Measurements from ENCODE around the gene CLASP2. TPM values are rescaled to one million over a fixed set of nuclear protein-coding genes. Genes with fewer than 3 reads are reported as not detected.

Gene CLASP2
- total RNA-seq, 1 donor from 2014 or later, result 69.2 TPM

DNA sequence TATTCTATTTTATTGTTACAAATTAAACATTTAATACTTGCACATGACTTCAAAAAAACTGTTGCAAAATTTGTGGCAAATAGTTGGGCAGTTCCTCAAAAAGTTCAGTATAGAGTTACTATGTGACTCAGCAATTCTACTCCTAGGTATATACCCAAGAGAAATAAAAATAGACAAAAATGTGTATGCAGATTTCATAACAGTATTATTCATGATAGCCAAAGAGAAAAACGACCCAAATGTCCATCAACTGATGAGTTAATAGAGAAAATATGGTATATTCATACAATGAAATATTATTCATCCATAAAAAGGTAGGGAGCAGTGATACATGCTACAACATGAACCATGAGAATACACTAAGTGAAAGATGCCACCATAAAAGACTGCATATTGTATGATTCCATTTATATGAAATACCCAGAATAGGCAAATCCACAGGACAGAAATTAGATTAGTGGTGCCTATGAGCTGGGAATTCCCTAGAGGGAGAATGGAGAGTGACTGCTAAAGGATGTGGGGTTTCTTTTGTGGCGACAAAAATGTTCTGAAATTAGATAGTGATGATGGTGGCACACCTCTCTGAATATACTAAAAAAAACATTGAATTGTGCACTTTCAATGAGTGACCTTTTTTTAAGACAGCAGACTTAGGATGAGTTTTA is 31.6 kb upstream of the CLASP2 start:
- Mint-ChIP-seq H3K27ac (ENCODE audit: unreplicated experiment) (no peak overlapping the region), H3K4me3 (no peak overlapping the region), H3K27me3 (ENCODE audit: low read depth) (no peaks in the 10 kb centered on the region), H3K4me1 (no peaks in the 10 kb centered on the region), H3K36me3 (ENCODE audit: low read depth) (no peaks in the 10 kb centered on the region), H3K9me3 (peaks cover 7% of the 10 kb centered on the region)
- DNase-seq (ENCODE audit: low read depth, low spot score), result no peak
- TF ChIP-seq, protein P1, sequence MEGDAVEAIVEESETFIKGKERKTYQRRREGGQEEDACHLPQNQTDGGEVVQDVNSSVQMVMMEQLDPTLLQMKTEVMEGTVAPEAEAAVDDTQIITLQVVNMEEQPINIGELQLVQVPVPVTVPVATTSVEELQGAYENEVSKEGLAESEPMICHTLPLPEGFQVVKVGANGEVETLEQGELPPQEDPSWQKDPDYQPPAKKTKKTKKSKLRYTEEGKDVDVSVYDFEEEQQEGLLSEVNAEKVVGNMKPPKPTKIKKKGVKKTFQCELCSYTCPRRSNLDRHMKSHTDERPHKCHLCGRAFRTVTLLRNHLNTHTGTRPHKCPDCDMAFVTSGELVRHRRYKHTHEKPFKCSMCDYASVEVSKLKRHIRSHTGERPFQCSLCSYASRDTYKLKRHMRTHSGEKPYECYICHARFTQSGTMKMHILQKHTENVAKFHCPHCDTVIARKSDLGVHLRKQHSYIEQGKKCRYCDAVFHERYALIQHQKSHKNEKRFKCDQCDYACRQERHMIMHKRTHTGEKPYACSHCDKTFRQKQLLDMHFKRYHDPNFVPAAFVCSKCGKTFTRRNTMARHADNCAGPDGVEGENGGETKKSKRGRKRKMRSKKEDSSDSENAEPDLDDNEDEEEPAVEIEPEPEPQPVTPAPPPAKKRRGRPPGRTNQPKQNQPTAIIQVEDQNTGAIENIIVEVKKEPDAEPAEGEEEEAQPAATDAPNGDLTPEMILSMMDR (conservative IDR thresholded peaks at IDR 0.05), result no peak

DNA sequence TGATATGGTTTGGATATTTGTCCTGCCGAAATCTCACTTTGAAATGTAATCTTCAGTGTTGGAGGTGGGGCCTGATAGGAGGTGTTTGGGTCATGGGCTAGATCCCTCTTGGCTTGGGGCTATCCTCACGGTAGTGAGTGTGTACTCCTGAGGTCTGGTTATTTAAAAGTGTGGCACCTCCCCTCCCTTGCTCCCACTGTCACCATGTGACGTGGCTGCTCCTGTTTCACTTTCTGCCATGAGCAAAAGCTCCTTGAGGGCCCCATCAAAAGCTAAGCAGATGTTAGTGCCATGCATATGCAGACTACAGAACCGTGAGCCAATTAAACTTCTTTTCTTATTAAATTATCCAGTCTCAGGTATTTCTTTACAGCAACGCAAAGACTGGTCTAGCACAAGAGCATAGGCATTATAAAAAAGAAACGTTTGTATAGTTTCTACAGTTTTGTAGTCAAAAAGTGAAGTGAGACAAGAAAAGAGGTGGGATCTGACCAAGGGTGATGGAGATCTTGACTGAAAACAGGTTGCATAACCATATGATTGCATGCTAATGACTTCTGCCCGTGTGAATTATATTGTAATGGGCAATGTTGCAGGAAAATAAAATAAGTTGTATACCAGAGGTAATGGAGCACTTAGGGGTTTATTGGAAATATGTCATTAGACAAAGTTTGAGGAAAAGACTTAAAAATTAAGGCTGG is 28.5 kb upstream of the CLASP2 start:
- H3K27ac Mint-ChIP-seq (ENCODE audit: unreplicated experiment), result no peak overlapping the region
- no peaks in the 10 kb centered on the region for H3K36me3 Mint-ChIP-seq (ENCODE audit: low read depth)
- H3K4me3 Mint-ChIP-seq, result no peak overlapping the region

DNA sequence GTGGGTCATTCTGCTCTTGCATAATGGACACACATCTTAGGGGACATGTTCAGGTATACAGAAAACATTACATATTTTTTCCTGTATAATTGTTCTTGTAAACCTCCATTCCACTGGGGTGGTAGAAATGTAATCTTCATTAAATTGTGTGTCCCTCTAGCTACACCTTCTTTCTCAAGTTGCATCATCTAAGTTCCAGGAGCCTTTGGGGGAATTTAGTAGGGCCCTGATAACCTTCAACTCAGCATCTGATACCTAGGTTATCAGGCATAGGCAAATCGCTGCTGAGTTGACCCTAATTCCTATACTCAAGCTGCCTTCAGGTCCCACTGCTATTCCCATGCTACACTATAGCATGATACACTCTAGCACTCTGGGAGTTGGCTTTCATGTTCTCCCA is 19.1 kb upstream of the CLASP2 start:
- no peak for DNase-seq (ENCODE audit: low read depth, low spot score)
- H3K4me1 Mint-ChIP-seq, result no peaks in the 10 kb centered on the region
- no peak overlapping the region for H3K27ac Mint-ChIP-seq (ENCODE audit: unreplicated experiment)
- H3K27me3 Mint-ChIP-seq (ENCODE audit: low read depth), result peaks cover 17% of the 10 kb centered on the region
- no peak overlapping the region for H3K4me3 Mint-ChIP-seq
- H3K36me3 Mint-ChIP-seq (ENCODE audit: low read depth), result no peaks in the 10 kb centered on the region
- TF ChIP-seq, protein P1 (conservative IDR thresholded peaks at IDR 0.05), result no peak
- H3K9me3 Mint-ChIP-seq, result peaks cover 7% of the 10 kb centered on the region

More for the DNA sequence above, 28.5 kb upstream of the CLASP2 start:
- peaks cover 3% of the 10 kb centered on the region for H3K27me3 Mint-ChIP-seq (ENCODE audit: low read depth)
- no peaks in the 10 kb centered on the region for H3K4me1 Mint-ChIP-seq
- H3K9me3 Mint-ChIP-seq, result peaks cover 3% of the 10 kb centered on the region
- TF ChIP-seq, protein P1 (conservative IDR thresholded peaks at IDR 0.05), result no peak
- DNase-seq (ENCODE audit: low read depth, low spot score), result no peak

DNA sequence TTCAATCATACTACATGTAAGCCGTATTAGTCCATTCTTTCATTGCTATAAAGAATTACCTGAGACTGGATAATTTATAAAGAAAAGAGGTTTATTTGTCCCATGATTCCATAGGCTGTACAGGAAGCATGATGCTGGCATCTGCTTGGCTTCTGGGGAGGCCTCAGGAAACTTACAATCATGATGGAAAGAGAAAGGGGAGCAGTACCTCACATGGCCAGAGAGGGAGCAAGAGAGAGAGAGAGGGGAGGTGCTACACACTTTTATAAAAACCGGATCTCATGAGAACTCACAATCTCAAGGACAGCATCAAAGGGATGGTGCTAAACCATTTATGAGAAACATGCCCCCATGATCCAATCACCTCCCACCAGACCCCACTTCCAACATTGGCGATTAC is 14.3 kb upstream of the CLASP2 start:
- Mint-ChIP-seq H3K4me1 (no peaks in the 10 kb centered on the region), H3K9me3 (peaks cover 7% of the 10 kb centered on the region), H3K4me3 (no peak overlapping the region), H3K27me3 (ENCODE audit: low read depth) (peaks cover 7% of the 10 kb centered on the region), H3K27ac (ENCODE audit: unreplicated experiment) (no peak overlapping the region), H3K36me3 (ENCODE audit: low read depth) (no peaks in the 10 kb centered on the region)
- DNase-seq (ENCODE audit: low read depth, low spot score), result no peak
- TF ChIP-seq, protein P1 (conservative IDR thresholded peaks at IDR 0.05), result peak; percentile 50

DNA sequence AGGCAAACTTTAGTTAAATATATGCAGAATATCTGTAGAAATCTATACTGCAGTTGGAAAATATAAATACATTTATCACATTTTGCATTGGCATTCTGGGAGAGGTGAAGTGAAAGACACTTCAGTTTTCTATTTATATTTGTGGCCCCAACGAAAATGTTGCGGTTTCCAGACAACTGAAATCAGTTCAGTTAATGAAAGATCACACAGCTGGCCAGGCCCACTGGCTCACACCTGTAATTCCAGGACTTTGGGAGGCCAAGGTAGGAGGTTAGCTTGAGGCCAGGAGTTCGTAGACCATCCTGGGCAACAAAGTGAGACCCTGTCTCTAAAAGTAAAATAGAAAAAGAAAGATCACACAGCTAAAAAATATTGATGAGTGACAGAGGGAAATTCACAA is 11.9 kb upstream of the CLASP2 start:
- no peak for DNase-seq (ENCODE audit: low read depth, low spot score)
- H3K27me3 Mint-ChIP-seq (ENCODE audit: low read depth), result no peaks in the 10 kb centered on the region
- TF ChIP-seq, protein P1 (conservative IDR thresholded peaks at IDR 0.05), result no peak
- no peak overlapping the region for H3K4me3 Mint-ChIP-seq
- no peak overlapping the region for H3K27ac Mint-ChIP-seq (ENCODE audit: unreplicated experiment)
- H3K36me3 Mint-ChIP-seq (ENCODE audit: low read depth), result no peaks in the 10 kb centered on the region
- peaks cover 7% of the 10 kb centered on the region for H3K9me3 Mint-ChIP-seq
- H3K4me1 Mint-ChIP-seq, result no peaks in the 10 kb centered on the region
